Measurements from ENCODE around the gene WNT11.

WNT11 gene

GRCh38 chr11:76161261-76161961 lies 44.9 kb downstream of the WNT11 start:
- peak in 4 of 10 donors; percentile 2 to 72 (median 53) for DNase-seq
- intact Hi-C loops (cut with DNase I) = no loop called here

- intact Hi-C loops (cut with DNase I) = no loop called here
- DNase-seq = peak in 1 of 10 donors; percentile 46
Measured at GRCh38 chr11:76160856-76161255, 45.4 kb downstream of the WNT11 start.

DNA sequence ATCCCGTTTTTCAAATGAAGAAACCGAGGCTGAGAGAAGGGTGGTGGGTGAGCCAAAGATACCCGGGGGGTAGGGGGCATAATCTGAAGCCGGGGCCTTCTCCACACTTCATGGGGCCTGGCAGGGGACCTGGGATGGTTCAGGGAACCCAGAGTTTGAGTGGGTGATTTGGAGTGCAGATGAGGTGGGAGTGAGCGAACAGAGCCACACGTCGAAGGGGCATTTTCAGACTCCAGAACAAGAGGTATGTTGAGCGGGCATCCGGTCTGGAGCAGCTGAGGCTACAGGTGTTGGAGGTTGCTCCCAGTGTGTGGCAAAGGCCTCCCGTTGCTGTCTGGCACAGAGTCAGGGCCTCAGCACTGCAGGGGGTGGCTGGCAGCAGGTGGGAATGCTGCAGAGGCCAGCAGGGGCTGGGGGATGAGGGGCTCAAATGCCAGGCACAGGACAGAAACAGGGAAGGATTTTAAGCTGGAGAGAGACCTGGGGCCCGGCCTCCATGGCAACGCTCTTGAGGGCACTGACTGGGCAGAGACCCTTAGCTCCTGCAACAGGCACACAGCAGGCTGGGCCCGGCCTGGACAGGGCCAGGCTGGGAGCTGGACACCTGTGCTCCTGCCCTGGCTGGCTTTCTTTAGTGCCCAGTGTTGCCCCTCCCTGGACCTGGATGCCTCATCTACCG lies 46.2 kb downstream of the WNT11 start:
- intact Hi-C loops (cut with DNase I) = no loop called here
- DNase-seq = peak in 3 of 10 donors; percentile 49 to 77 (median 55)

DNA sequence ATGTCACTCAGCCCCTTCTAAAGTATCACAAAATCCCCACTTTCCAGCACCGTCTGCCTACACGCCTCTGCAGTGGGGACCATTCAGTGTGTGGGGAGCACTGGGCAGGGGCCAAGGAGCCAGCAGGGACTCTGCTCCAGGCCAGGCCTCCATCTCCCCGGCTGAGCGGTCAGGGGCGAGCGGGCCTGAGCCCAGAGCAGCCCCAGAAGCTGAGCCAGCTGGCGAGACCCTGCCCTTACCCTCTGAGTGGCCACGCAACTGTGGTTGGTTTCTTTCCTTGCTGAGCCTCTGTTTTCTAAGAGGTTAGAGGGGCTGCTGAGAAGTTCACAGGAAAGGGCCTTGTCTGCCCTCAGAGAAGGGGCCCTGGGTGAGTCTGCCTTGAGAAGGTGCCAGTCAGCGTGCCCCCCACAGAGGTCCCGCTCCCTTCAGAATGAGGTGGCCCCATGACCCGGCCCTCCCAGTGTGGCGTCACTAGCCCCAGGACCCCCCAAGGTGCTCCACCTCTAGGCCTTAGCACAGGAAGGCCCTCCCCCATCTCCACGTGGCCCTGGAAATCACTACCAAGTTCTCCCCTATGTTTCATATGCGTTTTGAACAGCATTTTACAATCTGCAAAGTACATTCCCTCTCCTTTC lies 46.9 kb downstream of the WNT11 start:
- DNase-seq = peak in 2 of 10 donors; percentile 46 to 55
- intact Hi-C loops (cut with DNase I) = no loop called here

DNA sequence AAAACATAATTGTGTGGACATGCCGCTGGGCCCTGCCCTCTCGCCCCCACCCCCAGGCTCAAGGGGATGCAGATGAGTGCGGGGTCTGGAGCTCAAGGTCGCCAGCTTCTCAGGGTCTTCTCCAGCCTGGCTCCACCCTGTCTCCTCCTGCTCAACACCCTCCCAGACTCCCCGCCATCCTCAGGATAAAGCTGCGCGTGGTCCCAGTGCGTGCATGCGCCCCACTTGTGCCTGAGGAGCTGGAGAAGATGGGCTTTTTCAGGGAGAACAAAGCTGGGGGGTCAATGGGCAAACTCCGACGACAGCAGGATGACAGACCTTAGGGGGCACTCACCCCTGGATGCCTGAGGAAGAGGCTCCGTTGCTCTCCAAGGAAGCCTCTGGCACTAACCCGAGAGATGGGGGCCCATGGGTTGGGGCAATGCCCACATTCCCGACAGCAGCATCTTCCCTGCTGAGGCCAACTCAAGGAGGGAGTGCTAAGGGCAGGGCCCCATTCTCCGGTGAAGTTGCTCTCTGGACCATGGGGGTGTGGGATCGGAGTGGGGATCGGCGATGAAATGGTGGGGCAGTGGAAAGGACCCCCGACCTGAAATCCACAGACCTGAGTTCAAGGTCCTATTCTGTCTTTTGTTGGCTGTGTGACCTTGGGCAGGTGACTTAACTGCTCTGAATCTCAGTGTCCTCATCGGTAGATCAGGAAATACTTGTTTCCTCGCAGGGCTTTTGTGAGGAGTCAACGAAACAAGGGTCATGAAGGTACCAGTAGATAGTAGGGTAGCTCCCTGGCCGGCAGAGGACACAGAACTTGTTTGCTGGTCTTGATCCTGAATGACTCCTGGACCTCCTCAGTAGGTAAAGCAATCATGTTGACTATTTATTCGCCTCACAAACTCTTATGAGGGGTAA lies 47.7 kb downstream of the WNT11 start:
- intact Hi-C loops (cut with DNase I) = no loop called here
- DNase-seq = peak in 2 of 10 donors; percentile 50 to 71

DNA sequence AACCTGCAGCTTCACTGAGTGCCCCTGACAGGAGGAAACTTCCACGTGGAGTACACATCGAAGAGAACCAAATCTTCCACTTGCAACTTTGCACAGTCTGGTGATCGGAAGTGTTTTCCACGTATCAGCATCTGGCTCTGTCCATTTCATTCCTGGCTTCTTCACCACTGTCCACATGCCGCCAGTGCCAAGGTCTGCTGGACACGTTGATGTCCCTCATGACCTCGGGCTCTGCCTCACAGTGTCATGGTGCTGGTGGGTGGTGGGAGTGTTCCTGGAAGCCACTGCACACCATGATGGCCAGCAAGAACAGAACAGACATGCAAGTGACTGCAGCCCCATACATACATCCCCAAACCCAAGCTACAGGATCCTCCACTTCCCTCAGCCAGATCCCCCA lies 48.4 kb downstream of the WNT11 start:
- intact Hi-C loops (cut with DNase I) = no loop called here
- DNase-seq = peak in 2 of 10 donors; percentile 41 to 63

GRCh38 chr11:76156971-76157427 lies 49.3 kb downstream of the WNT11 start:
- intact Hi-C loops (cut with DNase I) = no loop called here
- peak in 2 of 10 donors; percentile 71 to 81 for DNase-seq

DNA sequence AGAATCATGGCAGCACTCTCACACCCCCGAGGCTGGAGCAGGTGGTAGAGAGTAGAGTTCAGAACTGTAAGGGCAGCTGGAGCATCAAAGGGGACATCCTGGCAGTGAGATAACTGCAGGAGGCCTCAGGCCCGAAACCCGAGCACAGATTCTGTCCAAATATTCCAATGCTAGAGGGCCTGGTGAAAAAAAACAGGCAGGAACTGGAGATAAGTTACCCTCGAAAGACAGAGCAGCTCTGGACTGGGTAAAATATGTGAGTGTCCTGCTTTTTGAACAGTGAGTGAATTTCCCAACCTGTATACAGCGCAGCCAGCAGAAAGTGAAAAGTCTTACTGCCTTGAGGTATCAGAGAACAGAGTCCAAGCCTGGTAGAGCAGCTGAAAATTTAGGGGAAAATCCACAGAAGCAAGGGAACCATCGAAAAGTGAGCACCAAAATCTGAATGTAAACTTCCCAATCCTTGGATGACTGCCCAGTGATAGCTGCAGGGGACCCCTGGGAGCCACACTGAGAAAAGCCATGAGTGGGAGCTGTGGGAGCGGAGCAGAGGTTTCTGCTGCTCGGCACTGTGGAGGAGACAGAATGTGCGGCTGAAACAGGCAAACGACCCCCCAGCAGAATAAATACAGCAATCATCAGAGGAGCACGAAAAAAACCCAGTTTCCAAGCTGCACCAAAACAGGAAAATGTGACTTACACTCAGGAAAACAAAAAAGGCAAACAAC lies 50.6 kb downstream of the WNT11 start:
- intact Hi-C loops (cut with DNase I) = no loop called here
- DNase-seq = peak in 1 of 10 donors; percentile 45

GRCh38 chr11:76153571-76153923 lies 52.8 kb downstream of the WNT11 start:
- DNase-seq = peak in 3 of 10 donors; percentile 3 to 69 (median 54)
- intact Hi-C loops (cut with DNase I) = loop anchor here (2.0 kb wide), 1 partner anchor 351 kb away; no protein-coding TSS in a partner anchor

- peak in 3 of 10 donors; percentile 4 to 81 (median 42) for DNase-seq
- intact Hi-C loops (cut with DNase I) = loop anchor here (1.0 to 2.0 kb wide), 2 partner anchors 256 to 350 kb away; no protein-coding TSS in a partner anchor
Measured at GRCh38 chr11:76152741-76153570, 53.3 kb downstream of the WNT11 start.

DNA sequence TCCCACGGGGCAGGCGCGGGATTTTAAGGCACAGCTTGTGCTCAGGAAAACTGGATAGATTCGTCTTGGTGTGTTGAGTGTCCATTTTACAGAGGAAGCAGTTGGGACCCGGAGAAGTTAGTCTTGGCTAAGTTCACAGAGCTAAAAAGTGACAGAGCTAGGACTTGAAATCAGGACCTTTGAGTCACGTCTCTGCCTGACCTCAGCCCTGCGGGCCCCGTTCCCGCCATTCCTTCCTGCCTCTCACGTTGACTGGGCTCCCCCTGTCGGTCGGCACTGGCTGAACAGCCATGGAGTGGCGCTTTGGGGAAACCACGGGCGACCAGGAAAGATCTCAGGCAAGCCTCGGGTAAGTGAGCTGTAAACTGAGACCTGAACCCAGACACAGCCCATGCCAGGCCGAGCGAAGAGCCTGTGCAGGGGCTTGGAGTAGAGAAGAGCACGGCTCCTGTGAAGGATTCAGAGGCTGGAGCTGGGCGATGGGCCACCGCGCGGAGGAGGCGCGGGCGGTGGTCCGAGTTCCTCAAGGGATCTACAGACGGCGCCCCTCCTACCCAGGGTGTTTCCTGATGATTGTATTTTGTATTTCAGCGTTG lies 54.1 kb downstream of the WNT11 start:
- DNase-seq = peak; percentile 65 to 97 (median 87)
- intact Hi-C loops (cut with DNase I) = loop anchor here (1.0 to 2.0 kb wide), 2 partner anchors 255 to 349 kb away; no protein-coding TSS in a partner anchor

DNA sequence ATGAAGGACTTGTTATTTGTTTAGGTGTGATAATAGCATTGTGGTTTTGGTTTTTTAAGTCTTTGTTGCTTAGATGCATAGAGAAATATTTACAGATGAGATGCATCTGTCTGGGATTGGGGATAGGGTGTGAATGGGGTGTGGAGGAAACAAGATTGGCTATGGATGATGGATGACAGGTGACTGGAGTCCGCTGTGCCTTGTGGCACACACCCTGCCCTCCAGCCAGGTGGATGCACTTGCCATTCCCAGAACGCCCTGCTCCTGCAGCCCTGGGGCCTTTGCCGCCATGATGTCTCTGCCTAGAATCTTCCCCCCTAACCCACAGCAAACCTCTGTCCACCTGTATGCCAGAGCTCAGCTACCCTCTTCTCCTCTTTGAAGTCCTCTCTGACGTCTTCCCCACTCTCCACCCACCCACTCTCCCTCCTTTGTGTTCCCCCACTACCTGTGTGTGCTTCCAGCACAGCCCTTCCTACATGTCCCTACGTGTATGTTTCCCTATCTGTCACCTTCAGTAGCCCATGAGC lies 54.7 kb downstream of the WNT11 start:
- intact Hi-C loops (cut with DNase I) = loop anchor here (1.0 to 2.0 kb wide), 2 partner anchors 254 to 349 kb away; no protein-coding TSS in a partner anchor
- peak in 1 of 10 donors; percentile 53 for DNase-seq

DNA sequence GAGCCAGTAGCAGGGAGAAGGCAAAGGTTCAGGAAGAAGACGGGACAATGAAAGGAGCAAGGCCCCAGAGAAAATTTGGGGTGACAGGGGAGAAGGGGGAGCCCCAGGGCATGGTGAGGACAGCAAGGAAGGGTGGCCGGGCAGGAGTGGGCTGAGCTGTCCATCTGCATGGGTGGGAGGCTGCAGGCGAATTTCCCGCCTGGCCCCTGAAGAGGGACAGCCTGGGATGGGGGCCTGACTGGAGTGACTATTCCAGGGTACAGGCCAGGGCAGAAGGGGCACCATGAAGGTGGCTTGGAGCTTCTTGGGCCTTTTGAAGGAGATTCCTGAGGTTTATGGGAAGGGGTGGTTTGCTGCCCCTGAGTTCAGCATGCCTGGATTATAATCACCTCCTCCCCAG lies 56.2 kb downstream of the WNT11 start:
- DNase-seq = peak in 1 of 10 donors; percentile 69
- intact Hi-C loops (cut with DNase I) = no loop called here

DNA sequence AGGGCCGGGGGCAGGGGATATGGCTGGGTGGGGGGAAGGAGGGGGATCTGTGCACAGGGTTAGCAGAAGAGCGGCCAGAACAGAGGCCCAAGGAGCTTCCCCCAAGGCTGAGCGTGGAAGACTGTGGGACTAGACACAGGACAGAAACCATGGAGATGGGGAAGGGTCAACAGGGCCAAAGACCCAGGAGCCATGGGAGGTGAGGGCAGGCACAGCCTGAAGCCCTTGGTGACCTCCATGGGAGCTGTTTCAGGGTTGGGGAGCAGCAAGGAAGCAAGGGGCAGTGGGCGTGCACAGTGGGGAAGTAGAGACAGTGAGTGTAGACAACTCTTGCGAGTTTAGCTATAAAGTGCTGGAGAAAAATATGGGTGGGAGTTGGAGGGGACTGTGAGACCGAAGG lies 56.6 kb downstream of the WNT11 start:
- peak in 1 of 10 donors; percentile 19 for DNase-seq
- intact Hi-C loops (cut with DNase I) = no loop called here

DNA sequence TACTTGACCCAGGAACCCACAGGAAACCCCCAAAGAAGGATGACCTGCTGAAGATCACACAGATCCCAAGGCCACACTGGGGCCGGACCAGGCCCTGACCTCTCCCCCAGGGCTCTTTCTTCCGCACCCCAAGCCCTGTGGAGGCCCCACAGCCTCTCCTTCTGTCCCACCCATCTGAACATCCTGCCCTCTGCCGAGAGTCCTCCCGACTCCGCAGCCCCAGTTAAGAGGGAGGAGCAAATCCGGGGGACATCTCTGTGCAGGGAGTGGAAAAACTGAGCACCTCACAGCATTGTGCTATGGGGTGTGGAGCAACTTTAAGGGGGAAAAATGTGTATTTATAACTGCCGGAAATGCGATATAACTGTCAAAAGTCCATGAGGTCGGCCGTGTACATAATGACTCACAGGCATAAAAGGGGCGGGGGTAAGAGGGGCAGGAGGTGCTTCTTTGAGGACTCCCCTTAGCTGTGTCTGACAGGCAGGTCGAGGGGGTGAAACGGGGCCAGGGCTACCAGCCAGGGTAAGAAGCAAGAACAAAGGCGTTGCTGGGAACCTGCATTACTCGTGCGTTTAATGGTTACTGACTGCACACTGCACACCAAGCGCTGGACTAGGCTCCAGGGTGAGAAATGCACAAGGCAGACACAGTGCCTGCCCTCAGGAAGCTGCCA lies 57.2 kb downstream of the WNT11 start:
- peak in 2 of 10 donors; percentile 69 to 73 for DNase-seq

DNA sequence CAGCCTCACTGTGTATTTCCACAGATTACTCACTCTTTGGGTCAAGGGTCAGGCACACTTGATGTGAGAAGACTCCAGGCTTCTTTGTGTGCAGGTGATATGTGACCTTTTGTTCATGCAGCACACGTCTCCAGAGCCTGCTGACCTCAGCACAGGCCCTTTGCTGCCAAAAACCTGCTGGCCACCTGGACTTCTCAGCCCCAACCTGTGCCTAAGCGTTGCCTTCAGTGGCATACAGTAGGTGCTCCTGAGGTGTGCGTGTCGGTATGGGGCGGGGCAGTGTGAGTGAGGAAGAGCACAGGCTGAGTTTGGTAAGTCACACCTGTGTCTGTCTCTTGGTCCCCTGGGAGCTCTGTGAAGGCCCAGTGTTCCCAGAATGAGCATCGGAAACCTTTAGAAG lies 58.1 kb downstream of the WNT11 start:
- DNase-seq = peak in 1 of 10 donors; percentile 39
- intact Hi-C loops (cut with DNase I) = no loop called here

More for the DNA sequence above, 57.2 kb downstream of the WNT11 start:
- intact Hi-C loops (cut with DNase I) = no loop called here

- DNase-seq = peak in 2 of 10 donors; percentile 50 to 70
- intact Hi-C loops (cut with DNase I) = no loop called here
Measured at GRCh38 chr11:76147106-76147740, 59.1 kb downstream of the WNT11 start.

Measured in posterior cingulate gyrus (tissue), 11 donors.